NT2/D1 (cell line): Measurements from ENCODE around the gene HS6ST2.

Experiments
- DNase-seq: peaks from one replicate; pipeline ENCODE4 v3.0.0-alpha.2; 2011; ENCODE audit warnings: low read depth, low spot score
- H3K27me3 ChIP-seq: 2 replicates; pipeline ENCODE4 v1.6.0; 2011; ENCODE audit warnings: mild to moderate bottlenecking; ENCODE audit not compliant: insufficient read length, insufficient read depth
- H3K36me3 ChIP-seq: 2 replicates; pipeline ENCODE4 v1.6.1; 2011; ENCODE audit warnings: mild to moderate bottlenecking, low read length, mixed read lengths; ENCODE audit not compliant: insufficient read depth, insufficient read length
- H3K4me1 ChIP-seq: 2 replicates; pipeline ENCODE4 v1.5.1; 2011; ENCODE audit not compliant: insufficient read depth, insufficient read length
- H3K4me3 ChIP-seq: 2 replicates; pipeline ENCODE4 v1.5.1; 2011; ENCODE audit warnings: low read depth; ENCODE audit not compliant: insufficient read length
- H3K9ac ChIP-seq: 2 replicates; pipeline ENCODE4 v1.6.0; 2011; ENCODE audit warnings: low read depth; ENCODE audit not compliant: insufficient read length
- H3K9me3 ChIP-seq: 2 replicates; pipeline ENCODE4 v1.5.1; 2011; ENCODE audit warnings: mild to moderate bottlenecking, low read length; ENCODE audit not compliant: insufficient read depth
- SUZ12 ChIP-seq: IDR thresholded peaks from 2 replicates; pipeline ENCODE4 v1.6.1; 2011; ENCODE audit not compliant: insufficient read length, insufficient read depth; ENCODE audit errors: extremely low read depth
- YY1 ChIP-seq: IDR thresholded peaks from 2 replicates; pipeline ENCODE4 v1.6.1; 2011; ENCODE audit not compliant: insufficient read length, insufficient read depth
- ZNF274 ChIP-seq: IDR thresholded peaks from 2 replicates; pipeline ENCODE4 v1.6.1; 2011; ENCODE audit warnings: mild to moderate bottlenecking, low read depth, low read length

HS6ST2 gene

GRCh38 chrX:132862562-132862961 is 95.9 kb downstream of the HS6ST2 start:
- no peak overlapping the region for H3K4me3 ChIP-seq
- H3K27me3 ChIP-seq = no peaks in the 10 kb centered on the region
- no peak for TF ChIP-seq YY1
- no peak for TF ChIP-seq ZNF274
- no peak for TF ChIP-seq SUZ12
- H3K4me1 ChIP-seq = no peaks in the 10 kb centered on the region
- H3K36me3 ChIP-seq = no peaks in the 10 kb centered on the region
- no peaks in the 10 kb centered on the region for H3K9me3 ChIP-seq
- DNase-seq = no peak
- H3K9ac ChIP-seq = no peak overlapping the region

GRCh38 chrX:132861076-132861475 is 97.4 kb downstream of the HS6ST2 start:
- H3K9ac ChIP-seq = no peak overlapping the region
- TF ChIP-seq ZNF274 (no peak), SUZ12 (no peak), YY1 (no peak)
- no peaks in the 10 kb centered on the region for H3K9me3 ChIP-seq
- H3K36me3 ChIP-seq = no peaks in the 10 kb centered on the region
- no peaks in the 10 kb centered on the region for H3K4me1 ChIP-seq
- H3K4me3 ChIP-seq = no peak overlapping the region
- no peaks in the 10 kb centered on the region for H3K27me3 ChIP-seq
- no peak for DNase-seq

- no peaks in the 10 kb centered on the region for H3K27me3 ChIP-seq
- TF ChIP-seq YY1 = no peak
- no peak for TF ChIP-seq ZNF274
- no peak for TF ChIP-seq SUZ12
- no peak for DNase-seq
Observed at GRCh38 chrX:132860200-132860599, 98.2 kb downstream of the HS6ST2 start.

GRCh38 chrX:132858018-132858417 is 100.4 kb downstream of the HS6ST2 start:
- no peaks in the 10 kb centered on the region for H3K27me3 ChIP-seq
- no peaks in the 10 kb centered on the region for H3K36me3 ChIP-seq
- H3K9ac ChIP-seq = no peak overlapping the region
- no peaks in the 10 kb centered on the region for H3K4me1 ChIP-seq
- TF ChIP-seq ZNF274 (no peak), SUZ12 (no peak), YY1 (no peak)
- H3K9me3 ChIP-seq = no peaks in the 10 kb centered on the region
- DNase-seq = no peak
- H3K4me3 ChIP-seq = no peak overlapping the region

More at GRCh38 chrX:132860200-132860599, 98.2 kb downstream of the HS6ST2 start:
- Histone ChIP-seq H3K4me3 (no peak overlapping the region), H3K9ac (no peak overlapping the region), H3K9me3 (no peaks in the 10 kb centered on the region), H3K36me3 (no peaks in the 10 kb centered on the region), H3K4me1 (no peaks in the 10 kb centered on the region)

- Histone ChIP-seq H3K9ac (no peak overlapping the region), H3K4me3 (no peak overlapping the region), H3K27me3 (no peaks in the 10 kb centered on the region), H3K36me3 (no peaks in the 10 kb centered on the region), H3K4me1 (no peaks in the 10 kb centered on the region), H3K9me3 (no peaks in the 10 kb centered on the region)
- TF ChIP-seq SUZ12 (no peak), YY1 (no peak), ZNF274 (no peak)
- no peak for DNase-seq
Observed at GRCh38 chrX:132855780-132856341, 102.6 kb downstream of the HS6ST2 start.

- DNase-seq = no peak
- Histone ChIP-seq H3K9ac (no peak overlapping the region), H3K36me3 (no peaks in the 10 kb centered on the region), H3K4me1 (no peaks in the 10 kb centered on the region), H3K4me3 (no peak overlapping the region), H3K27me3 (no peaks in the 10 kb centered on the region), H3K9me3 (no peaks in the 10 kb centered on the region)
- TF ChIP-seq ZNF274 = no peak
- TF ChIP-seq YY1 = no peak
Observed at GRCh38 chrX:132853040-132853439, 105.4 kb downstream of the HS6ST2 start.

GRCh38 chrX:132848296-132848970 is 110.0 kb downstream of the HS6ST2 start:
- Histone ChIP-seq H3K36me3 (no peaks in the 10 kb centered on the region), H3K27me3 (no peaks in the 10 kb centered on the region)
- no peak for DNase-seq

More at GRCh38 chrX:132848296-132848970, 110.0 kb downstream of the HS6ST2 start:
- H3K4me3 ChIP-seq = no peak overlapping the region
- TF ChIP-seq YY1 = no peak
- TF ChIP-seq ZNF274 = no peak
- no peak for TF ChIP-seq SUZ12
- no peaks in the 10 kb centered on the region for H3K9me3 ChIP-seq
- no peaks in the 10 kb centered on the region for H3K4me1 ChIP-seq
- no peak overlapping the region for H3K9ac ChIP-seq
